HG03342 (cell line): ENCODE measurements around the gene ACKR3.
A peak's percentile ranks its signal among the peaks of the same experiment; 100 is the strongest.

Source experiments
- ATAC-seq: cut with Tn5 transposase; IDR thresholded peaks from one replicate; pipeline ENCODE4 v1.9.1; 2021; ENCODE audit warnings: mild to moderate bottlenecking, moderate library complexity; ENCODE audit not compliant: unreplicated experiment

ACKR3 gene

DNA sequence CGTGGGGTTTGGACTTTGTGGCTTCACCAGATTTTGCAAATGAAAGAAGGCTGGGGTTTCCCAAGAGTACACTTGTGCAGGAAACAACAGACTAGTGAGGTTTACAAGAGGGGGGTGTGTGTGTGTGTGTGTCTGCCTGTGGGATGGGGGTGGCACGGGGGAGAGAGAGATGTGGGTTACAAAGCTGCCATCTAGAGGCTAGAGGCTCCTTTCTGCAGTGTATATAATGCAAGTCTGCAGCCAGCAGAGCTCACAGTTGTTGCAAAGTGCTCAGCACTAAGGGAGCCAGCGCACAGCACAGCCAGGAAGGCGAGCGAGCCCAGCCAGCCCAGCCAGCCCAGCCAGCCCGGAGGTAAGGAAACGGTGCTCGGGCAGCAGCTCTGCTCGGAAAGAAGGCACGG lies at the start of gene ACKR3:
ACKR3 (plus strand) TSS at position 253 of the 401 bp plus-strand sequence. CDS start 10,641 bp downstream, outside the sequence.
- ATAC-seq: peak; percentile 82

DNA sequence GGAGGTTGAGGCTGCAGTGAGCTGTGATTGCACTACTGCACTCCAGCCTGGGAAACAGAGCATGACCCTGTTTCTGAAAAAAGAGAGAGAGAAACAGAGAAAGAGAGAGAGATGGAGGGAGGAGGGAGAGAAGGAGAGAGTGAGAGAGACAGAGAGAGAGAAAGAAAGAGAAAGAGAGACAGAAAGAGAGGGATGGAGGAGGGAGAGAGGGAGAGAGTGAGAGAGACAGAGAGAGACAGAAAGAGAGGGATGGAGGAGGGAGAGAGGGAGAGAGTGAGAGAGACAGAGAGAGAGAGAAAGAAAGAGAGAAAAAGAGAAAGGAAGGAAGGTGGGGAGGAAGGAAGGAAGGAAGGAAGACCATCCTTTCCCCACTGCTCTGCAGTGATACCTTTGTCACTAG lies 48.1 kb upstream of the ACKR3 start:
- no peak for ATAC-seq

DNA sequence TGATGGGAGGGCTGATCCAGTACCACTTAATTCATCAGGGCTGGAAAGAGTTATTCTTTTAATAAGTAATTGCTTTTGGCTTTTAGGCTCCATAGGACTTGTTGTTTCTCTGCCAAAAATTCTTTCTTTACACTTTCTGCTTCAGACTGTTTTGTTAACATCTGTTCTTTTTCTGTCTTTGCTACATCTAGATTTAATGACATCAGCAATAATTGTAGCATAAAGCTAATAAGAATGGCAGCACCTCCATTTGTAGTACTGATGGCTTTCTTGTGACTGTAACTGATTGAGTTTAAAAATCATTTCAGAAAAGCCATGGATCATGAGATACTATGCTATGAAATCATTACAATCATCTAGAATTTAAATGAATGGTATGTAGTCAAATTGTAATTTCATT lies 46.4 kb upstream of the ACKR3 start:
- no peak for ATAC-seq

DNA sequence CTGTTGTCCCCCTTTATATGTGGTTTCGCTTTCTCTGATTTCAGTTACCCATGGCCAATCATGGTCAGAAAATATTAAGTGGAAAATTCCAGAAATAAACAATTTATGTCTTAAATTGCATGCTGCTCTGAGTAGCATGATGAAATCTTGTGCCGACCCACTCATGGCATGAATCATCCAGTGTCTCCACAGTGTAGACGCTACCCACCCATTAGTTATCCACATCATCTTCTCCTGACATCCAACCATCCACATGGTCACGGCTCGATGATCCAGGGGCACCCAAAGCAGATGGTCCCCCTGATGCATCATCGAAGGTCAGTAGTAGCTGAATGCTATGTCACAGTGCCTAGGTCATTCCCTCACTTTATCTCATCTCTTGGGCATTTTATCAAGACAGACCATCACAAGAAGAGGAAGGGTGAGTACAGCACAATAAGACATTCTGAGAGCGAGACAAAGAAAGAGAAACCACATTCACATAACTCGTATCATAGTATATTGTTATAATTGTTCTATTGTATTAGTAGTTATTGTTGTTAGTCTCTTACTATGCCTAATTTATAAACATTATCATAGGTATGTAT lies 44.1 kb upstream of the ACKR3 start:
- ATAC-seq: no peak

DNA sequence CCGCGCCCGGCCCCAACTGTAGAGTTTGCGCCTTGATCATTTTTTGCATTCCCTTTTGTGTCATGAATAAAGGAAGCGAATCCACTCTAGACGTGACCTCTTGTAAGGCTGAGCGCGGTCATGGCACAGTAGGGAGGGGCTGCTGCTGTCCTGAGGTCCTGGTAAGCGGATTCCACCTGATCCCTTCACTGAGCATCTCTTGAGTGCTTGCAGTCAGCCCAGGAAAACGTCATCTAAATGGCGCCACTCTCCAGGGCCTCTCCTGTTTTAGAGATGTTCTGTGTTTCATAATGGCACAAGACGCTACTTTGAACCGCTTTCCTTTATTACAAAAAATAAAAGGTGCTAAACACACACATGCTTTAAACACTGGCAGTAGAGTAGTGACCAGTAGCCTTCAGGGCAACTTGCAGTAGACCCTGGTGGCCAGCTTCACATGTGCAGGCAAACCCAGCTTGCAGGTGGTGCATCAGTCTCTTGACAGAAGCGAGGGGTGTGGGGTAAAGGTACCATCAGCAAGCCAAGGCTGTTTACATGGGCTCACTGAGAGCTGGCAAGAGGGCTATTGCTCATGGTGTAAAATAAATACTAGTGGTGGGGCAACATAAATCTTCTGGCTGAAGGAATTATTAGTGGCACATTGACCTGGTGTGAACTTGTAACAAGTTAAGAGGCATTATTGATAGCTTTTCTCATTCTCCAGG lies 43.0 kb upstream of the ACKR3 start:
- ATAC-seq: no peak

DNA sequence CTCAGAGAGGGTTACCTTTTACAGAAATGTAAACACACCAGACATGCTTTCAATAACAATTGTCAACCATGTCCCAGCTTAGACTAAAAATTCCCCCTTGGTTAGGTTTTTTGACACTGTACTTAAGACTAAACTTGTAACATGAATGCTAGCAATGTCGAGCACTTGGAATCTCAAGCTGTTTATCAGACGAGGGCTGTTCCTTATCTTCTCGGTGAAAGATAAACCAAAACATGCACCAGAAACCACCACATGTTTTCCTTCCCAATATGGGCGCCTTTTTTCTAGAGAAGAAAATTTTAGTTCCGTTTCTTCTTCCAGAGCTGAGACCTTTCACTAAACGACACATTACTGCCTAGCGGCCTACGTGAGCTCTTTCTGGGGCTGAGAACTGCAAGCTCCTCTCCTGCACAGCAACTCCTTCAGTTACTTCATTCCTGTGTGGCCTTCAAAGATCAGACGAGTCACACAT lies 42.4 kb upstream of the ACKR3 start:
- ATAC-seq: no peak

DNA sequence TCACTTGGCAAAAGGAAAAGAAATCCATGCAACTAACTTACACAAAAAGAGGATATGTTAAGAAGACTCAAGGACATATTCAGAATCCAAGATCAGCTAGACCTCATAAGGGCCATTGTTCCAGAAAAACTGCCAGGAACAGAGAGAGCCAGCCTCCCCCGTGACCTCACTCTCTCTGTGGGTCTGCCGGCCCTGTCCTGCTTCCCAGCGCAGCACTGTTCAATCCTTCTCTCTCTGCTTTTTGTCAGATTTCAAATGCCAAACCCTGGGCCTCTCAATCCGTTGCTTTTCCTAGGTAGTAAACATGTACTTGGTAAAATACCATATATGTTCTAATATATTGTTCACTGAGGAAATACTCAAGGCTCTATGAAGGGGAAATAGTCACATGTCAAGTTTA lies 40.0 kb upstream of the ACKR3 start:
- ATAC-seq: no peak

DNA sequence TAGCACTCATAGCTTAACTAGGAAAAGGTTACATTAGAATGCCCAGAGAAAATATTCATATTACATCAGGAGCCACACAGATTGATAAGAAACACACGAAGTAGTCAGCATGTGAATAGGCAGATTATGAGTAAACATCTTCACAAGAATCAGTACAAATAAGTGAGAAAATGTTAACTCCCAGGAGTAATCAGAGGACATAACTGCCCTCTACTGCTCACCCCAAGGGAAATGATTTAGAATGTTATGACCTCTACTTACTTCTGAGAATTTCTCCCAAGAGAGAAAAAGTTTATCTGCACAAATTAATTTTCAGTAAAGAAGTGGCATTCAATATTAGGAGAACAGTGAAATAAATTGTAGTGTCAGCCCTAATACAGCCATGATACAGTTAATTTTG lies 39.1 kb upstream of the ACKR3 start:
- no peak for ATAC-seq

DNA sequence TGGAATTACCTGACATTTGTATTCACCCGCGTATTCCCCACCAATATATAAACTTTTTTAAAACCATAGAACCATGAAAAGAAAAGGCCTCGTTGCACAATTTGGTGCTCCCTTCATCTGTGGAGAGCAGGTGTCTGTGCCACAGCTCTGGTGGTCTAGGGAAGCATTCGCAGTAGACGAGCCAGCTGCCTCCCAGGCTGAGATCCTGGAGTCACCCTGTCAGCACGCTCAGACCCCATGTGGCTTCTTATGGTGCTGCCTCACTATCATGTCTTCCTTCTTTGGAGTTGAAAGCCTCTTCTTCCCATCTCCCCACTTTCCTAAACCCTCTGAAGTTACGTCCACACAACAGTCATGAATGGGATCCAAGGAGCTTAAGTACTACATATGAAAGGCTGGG lies 38.4 kb upstream of the ACKR3 start:
- no peak for ATAC-seq

DNA sequence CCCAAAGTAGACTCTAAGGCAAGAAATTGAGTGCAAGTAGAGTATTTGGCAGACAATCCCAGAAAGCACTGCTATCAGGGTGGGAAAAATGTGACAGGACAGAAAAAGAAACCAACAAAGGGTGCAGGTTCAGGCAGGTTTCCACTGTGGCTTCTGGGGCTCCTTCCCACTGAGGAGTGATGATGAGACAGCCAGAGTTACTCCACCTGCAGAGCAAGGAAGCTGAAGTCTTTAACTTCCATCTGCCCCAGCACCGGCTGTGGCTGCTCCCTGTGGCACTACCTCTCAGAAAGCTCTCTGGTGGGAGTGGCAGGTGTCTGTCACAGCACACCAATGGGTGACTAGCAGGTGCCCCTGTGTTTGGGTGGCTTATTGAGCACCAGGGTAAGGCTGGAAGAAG lies 37.6 kb upstream of the ACKR3 start:
- ATAC-seq: no peak

DNA sequence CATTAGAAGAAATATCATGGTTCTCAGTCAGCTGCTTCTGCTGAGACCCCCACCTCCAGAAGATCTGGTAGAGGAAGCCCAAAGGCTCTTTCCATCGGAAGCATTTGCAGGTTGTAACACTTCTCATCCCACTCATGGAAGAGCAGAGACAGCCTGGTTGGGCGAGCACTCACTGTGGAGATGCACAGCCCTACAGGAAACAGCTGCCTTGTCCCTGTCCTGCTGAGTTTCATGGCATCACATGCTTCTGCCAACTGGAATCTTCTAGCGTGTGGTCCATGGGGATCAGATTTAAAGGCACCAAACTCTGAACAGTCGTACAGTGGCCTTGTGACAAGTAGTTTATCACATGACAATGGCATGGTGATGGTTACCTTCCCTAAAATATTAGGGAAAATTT lies 36.3 kb upstream of the ACKR3 start:
- no peak for ATAC-seq

DNA sequence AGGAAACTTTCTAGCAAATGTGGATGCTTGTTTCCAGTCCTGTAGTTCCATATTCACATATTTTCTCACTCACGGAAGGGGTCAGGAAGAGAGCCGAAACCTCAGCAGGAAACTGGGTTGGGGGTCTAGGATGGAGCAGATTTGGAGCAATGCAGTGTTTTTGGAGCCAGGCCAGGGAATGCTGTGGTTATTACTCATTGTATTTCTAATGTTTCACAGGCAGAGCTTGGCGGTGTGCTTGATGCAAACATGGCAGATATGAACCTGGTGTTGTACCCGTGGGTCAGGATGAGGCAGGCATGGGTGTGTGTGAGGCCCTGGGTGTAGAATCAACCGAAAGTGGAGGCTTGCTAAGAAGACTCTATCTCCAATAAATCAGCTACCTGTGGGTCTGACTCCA lies 34.6 kb upstream of the ACKR3 start:
- ATAC-seq: no peak

DNA sequence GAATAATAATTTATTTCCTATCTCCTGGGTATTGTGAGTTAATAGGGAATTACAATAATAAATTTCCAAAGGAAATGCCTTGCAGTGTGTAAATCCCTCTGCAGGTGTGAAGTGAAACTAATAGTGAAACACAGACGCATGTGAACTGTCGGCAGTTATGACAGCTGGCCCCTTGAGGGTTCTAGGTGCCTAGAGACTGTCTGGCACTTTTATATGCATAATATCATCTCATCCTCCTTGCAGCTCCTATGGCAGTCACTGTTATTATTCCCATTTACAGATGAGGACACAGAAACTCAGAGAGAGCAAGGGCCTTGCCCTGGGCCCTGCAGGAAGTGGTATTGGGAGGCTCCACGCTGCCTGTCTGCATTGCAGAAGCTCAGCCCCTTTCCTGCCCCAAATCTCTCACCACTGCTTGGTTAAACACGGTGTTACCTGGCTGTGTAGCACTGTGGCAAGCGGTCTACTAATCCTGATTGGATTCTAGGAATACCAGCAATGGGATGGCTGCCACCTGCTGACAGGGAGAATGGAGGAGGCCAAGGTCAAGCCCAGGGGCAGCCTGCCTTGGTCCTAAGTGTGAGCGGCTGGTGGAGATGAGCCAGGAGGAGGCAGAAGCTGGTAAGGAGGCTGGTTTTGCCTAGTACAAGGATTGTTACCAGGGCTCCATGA lies 32.8 kb upstream of the ACKR3 start:
- ATAC-seq: peak; percentile 59

DNA sequence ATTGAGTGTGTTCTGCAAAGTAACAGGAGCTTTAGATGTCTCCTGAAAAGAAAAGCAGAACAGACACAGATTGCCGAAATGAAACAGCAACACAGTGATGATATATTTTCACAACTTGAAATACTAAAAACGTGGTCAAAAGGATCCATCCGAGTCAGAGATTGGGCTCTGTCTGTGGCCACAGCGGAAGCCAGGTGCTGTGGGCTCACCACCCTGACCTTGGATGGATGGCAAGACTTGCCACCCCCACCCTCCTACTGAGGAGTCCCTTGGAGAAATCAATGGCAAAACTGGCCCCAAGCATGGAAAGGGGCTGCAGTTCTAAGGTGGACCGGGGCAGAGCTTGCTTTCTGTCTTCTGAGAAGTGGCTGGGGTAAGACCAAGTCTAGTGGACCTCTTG lies 31.4 kb upstream of the ACKR3 start:
- peak; percentile 41 for ATAC-seq

DNA sequence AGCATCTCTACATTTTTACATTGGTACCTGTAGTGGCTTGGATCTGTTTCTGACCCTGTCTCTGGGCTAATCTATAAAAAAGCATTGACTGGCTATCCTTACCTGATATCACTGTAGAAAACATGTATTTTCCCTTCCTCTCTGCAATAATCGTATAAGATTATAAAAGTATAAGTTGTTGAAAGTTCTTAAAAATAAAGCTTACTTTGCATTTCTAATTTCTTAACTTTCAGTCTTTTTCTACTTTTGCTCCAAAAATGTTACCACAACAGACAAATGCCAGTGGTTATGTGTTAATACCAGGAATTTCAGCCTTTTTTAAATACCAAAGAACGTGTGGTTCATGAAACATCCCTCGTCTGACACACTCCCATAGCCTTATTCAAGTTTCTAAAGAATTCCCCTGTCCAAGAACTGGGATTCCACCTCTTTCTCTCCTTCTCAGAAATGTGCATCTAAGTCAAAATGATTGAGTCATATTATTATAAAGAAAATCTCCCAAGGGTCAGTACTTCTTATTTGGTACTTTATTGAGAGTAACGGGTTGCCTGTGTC lies 28.5 kb upstream of the ACKR3 start:
- no peak for ATAC-seq

DNA sequence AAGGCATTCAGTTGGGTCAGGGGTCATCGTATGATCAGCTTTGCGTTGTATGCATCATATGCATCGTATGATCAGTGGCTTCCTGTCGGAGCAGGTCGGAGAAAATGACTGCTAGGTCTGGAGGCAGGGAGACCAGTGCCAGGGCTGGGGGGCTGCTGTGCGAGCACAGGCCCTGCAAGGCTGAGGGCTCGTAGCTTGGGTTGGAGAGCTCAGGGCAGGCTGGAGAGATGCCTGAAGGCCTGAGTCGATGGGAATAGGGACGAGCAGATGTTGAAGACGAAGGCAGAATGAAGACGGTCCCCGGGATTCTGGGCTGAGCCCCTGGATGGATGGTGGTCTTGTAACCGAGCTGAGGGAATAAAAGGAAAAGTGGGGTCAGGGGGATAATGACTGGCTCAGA lies 25.3 kb upstream of the ACKR3 start:
- no peak for ATAC-seq

DNA sequence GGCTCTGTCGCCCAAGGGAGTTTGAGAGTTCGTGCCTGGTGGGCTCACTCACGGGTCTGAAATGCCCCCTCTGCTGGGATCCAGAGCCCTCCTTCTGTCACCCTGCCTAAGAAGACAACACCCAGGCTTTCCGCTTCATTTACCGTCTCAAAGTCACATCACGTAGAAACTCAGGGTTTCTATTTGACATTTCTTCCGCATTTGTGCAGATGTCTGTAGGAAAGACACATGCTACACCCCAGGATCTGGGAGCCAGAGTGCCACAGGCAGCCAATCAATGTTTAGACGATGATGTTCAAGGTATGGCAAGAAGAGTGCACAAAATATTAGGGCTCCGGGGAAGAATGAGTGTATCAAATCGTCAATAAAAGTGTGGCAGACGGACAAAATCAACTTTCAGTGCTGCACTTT lies 24.4 kb upstream of the ACKR3 start:
- peak; percentile 66 for ATAC-seq

DNA sequence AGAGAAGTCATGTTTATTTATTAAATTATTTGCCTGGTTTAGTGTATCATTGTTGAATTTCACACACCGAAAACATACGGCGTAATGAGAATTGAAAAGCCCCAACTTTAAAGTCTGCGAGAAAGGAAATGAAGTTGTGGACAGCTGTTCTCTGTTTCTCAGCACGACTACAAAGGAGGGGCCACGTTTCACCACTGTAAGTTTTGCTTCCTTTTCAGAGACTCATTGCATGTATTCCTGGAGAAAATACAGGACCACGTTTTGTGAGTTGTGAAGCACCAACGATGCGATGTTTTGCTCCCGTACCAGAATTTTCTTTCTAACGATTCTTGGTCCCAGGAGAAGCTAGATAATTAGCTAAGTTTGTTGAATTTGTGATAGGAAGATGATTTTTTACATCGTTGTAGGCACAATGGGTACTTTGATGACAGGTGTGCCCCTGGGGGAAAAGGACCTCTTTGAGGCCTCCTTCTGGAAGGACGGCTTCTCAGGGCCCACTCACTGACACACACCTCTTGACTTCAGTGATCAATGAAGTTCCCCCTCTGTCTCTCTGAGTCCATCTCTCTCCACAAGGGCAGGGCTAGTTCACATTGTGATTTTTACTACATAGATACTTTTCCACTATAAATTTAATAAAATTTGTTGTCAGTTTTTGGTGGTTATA lies 23.7 kb upstream of the ACKR3 start:
- ATAC-seq: peak; percentile 52

DNA sequence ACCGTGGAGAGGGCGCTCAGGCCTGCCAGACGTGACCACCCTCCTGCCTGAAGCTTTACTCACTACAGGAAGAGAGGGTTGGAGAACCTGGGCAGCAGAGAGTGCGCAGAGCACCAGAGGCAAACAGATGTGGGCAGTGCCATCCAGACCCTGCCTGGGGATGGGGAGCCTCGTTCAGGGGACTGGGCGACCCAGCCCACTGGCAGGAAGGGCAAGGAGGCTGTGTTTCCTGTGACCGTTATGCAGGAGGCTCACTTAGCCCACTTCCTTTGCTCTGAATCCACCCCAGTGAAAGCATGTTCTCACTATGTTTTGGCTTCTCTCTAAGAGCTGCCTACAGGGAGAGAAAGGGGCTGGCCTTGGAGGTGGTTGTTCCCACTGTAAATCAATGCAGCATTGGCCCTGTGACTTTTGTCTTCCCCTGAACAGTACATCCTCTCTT lies 23.0 kb upstream of the ACKR3 start:
- no peak for ATAC-seq

DNA sequence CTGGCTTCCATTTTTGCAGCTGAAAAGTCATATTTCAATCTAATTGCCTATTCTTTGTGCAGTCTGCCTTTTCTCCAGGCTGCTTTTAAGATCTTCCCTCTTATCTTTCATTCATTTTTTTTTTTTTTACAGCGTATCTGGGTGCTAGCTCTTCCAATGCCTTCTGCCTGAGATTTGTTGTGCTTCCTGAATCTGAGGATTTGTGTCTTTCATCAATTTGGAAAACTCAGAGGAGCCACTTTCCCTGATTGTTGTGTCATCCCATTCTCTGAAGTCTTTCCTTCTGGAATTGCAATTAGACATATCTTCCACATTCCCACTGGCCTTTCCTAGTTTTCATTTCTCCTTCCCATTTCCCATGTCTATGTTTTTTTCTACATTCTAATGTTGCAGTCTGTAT lies 21.9 kb upstream of the ACKR3 start:
- no peak for ATAC-seq

DNA sequence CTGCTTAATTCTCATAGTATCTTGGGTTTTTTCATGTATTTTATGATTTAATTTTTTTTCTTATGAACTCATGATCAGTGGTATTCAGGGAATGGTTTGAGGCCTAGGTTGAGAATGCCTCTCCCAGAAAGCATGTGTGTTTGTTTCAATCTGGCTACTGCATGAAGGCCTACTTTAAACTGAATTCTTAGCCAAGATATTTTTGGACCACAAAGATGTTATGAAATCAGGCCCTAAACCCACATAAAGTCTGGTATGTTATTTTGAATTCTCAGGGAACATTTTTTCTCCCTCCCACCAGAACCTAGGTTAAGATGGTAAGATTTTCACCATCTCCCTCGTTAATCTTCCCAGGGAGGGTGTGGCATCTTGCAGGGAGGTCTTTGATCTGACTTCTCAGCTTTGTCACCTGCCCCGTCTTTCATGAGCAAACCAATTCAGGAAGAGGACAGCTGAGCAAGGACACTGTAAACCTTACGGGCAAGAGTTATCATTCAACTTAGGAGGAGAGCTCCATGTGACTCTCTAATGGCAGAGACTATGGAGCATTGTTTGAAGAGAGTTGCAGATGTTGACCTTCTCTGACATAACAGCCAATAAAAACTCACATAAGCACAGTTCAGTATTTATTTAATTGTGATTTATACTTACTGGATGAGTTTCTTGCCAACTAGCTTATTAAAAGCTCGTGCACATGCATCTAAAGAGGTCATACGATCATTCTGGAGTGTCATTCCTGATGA lies 21.3 kb upstream of the ACKR3 start:
- ATAC-seq: no peak
